ENCODE measurements around the gene LHX4. TPM values are rescaled to one million over a fixed set of nuclear protein-coding genes. Genes with fewer than 3 reads are reported as not detected.

The LHX4 gene
- total and polyA plus RNA-seq, 2 experiments from 2014 or later, result 0.30 TPM; not detected in 1

- Histone ChIP-seq H4K20me1 (ENCODE audit: insufficient read depth) (no peaks in the 10 kb centered on the region), H3K79me2 (ENCODE audit: insufficient read depth) (no peaks in the 10 kb centered on the region), H3K9me2 (ENCODE audit: insufficient read depth) (no peaks in the 10 kb centered on the region), H3K4me3 (no peak overlapping the region), H3K36me3 (ENCODE audit: low read depth) (peaks cover 6% of the 10 kb centered on the region; the same call in 1 of the 2 replicates), H3K4me1 (ENCODE audit: insufficient read depth) (no peaks in the 10 kb centered on the region), H3F3A (ENCODE audit: insufficient read depth) (no peaks in the 10 kb centered on the region), H3K4me2 (ENCODE audit: unreplicated experiment) (no peak overlapping the region), H3K27ac (no peak overlapping the region), H3K9me3 (ENCODE audit: low read depth) (no peaks in the 10 kb centered on the region), H3K9ac (no peak overlapping the region), H3K27me3 (replicated peaks; ENCODE audit: insufficient read depth) (no peaks in the 10 kb centered on the region), H2AFZ (no peak overlapping the region)
- 76 to 85% methylated on average over 9 of the region's 9 CpGs for WGBS, 2 experiments (ENCODE audit: low coverage in 1 of 2, low lambda C conversion rate in 2 of 2, missing lambda C conversion rate in 2 of 2)
- no peak for TF ChIP-seq EZH2phosphoT487 (IDR thresholded peaks at IDR 0.05; ENCODE audit: insufficient read depth, low read depth)
- TF ChIP-seq EZH2 (IDR thresholded peaks at IDR 0.05; ENCODE audit: insufficient read depth, poor library complexity, severe bottlenecking), result no peak
- no peak for DNase-seq
- in situ Hi-C loops (cut with MboI), result no loop called here
Observed at GRCh38 chr1:180278596-180279395, 48.7 kb downstream of the LHX4 start.

GRCh38 chr1:180279651-180280050 is 49.6 kb downstream of the LHX4 start:
- H3K4me1 ChIP-seq (ENCODE audit: insufficient read depth), result no peaks in the 10 kb centered on the region
- no peak overlapping the region for H3K4me3 ChIP-seq
- peaks cover 6% of the 10 kb centered on the region; the same call in 1 of the 2 replicates for H3K36me3 ChIP-seq (ENCODE audit: low read depth)
- no peaks in the 10 kb centered on the region for H3F3A ChIP-seq (ENCODE audit: insufficient read depth)
- in situ Hi-C loops (cut with MboI), result no loop called here
- TF ChIP-seq EZH2 (IDR thresholded peaks at IDR 0.05; ENCODE audit: insufficient read depth, poor library complexity, severe bottlenecking) (no peak), EZH2phosphoT487 (IDR thresholded peaks at IDR 0.05; ENCODE audit: insufficient read depth, low read depth) (no peak)
- DNase-seq, result no peak
- WGBS, 2 experiments (ENCODE audit: low coverage in 1 of 2, low lambda C conversion rate in 2 of 2, missing lambda C conversion rate in 2 of 2), result 97 to 100% methylated on average over 1 of the region's 1 CpG
- H4K20me1 ChIP-seq (ENCODE audit: insufficient read depth), result no peaks in the 10 kb centered on the region
- no peak overlapping the region for H3K27ac ChIP-seq
- H3K9ac ChIP-seq, result no peak overlapping the region
- H3K27me3 ChIP-seq (replicated peaks; ENCODE audit: insufficient read depth), result no peaks in the 10 kb centered on the region
- no peak overlapping the region for H3K4me2 ChIP-seq (ENCODE audit: unreplicated experiment)
- H2AFZ ChIP-seq, result no peak overlapping the region
- no peaks in the 10 kb centered on the region for H3K9me2 ChIP-seq (ENCODE audit: insufficient read depth)
- no peaks in the 10 kb centered on the region for H3K79me2 ChIP-seq (ENCODE audit: insufficient read depth)
- no peaks in the 10 kb centered on the region for H3K9me3 ChIP-seq (ENCODE audit: low read depth)

GRCh38 chr1:180280617-180281016 is 50.6 kb downstream of the LHX4 start:
- Histone ChIP-seq H2AFZ (no peak overlapping the region), H3K4me3 (no peak overlapping the region), H3F3A (ENCODE audit: insufficient read depth) (no peaks in the 10 kb centered on the region), H3K79me2 (ENCODE audit: insufficient read depth) (no peaks in the 10 kb centered on the region), H3K9me3 (ENCODE audit: low read depth) (no peaks in the 10 kb centered on the region), H3K27me3 (replicated peaks; ENCODE audit: insufficient read depth) (no peaks in the 10 kb centered on the region), H3K36me3 (ENCODE audit: low read depth) (peaks cover 3% of the 10 kb centered on the region; the same call in 1 of the 2 replicates), H4K20me1 (ENCODE audit: insufficient read depth) (no peaks in the 10 kb centered on the region), H3K9me2 (ENCODE audit: insufficient read depth) (no peaks in the 10 kb centered on the region), H3K4me1 (ENCODE audit: insufficient read depth) (no peaks in the 10 kb centered on the region), H3K4me2 (ENCODE audit: unreplicated experiment) (no peak overlapping the region), H3K27ac (no peak overlapping the region), H3K9ac (no peak overlapping the region)
- in situ Hi-C loops (cut with MboI), result no loop called here
- WGBS, 2 experiments (ENCODE audit: low coverage in 1 of 2, low lambda C conversion rate in 2 of 2, missing lambda C conversion rate in 2 of 2), result 98 to 100% methylated on average over 2 of the region's 2 CpGs
- no peak for DNase-seq
- TF ChIP-seq EZH2phosphoT487 (IDR thresholded peaks at IDR 0.05; ENCODE audit: insufficient read depth, low read depth) (no peak), EZH2 (IDR thresholded peaks at IDR 0.05; ENCODE audit: insufficient read depth, poor library complexity, severe bottlenecking) (no peak)

GRCh38 chr1:180281490-180281889 is 51.4 kb downstream of the LHX4 start:
- DNase-seq, result no peak
- WGBS, 2 experiments (ENCODE audit: low coverage in 1 of 2, low lambda C conversion rate in 2 of 2, missing lambda C conversion rate in 2 of 2), result 97 to 100% methylated on average over 1 of the region's 1 CpG
- Histone ChIP-seq H4K20me1 (ENCODE audit: insufficient read depth) (no peaks in the 10 kb centered on the region), H3K4me1 (ENCODE audit: insufficient read depth) (no peaks in the 10 kb centered on the region), H3K4me2 (ENCODE audit: unreplicated experiment) (no peak overlapping the region), H3K36me3 (ENCODE audit: low read depth) (peaks cover 3% of the 10 kb centered on the region; the same call in 1 of the 2 replicates), H2AFZ (no peak overlapping the region), H3K9ac (no peak overlapping the region), H3K4me3 (no peak overlapping the region), H3F3A (ENCODE audit: insufficient read depth) (no peaks in the 10 kb centered on the region), H3K79me2 (ENCODE audit: insufficient read depth) (no peaks in the 10 kb centered on the region), H3K27me3 (replicated peaks; ENCODE audit: insufficient read depth) (no peaks in the 10 kb centered on the region), H3K9me3 (ENCODE audit: low read depth) (no peaks in the 10 kb centered on the region), H3K27ac (no peak overlapping the region), H3K9me2 (ENCODE audit: insufficient read depth) (no peaks in the 10 kb centered on the region)
- in situ Hi-C loops (cut with MboI), result no loop called here
- TF ChIP-seq EZH2phosphoT487 (IDR thresholded peaks at IDR 0.05; ENCODE audit: insufficient read depth, low read depth), result no peak
- TF ChIP-seq EZH2 (IDR thresholded peaks at IDR 0.05; ENCODE audit: insufficient read depth, poor library complexity, severe bottlenecking), result no peak
